Neural progenitor cell (in vitro differentiated cells): ENCODE data around the gene ADTRP.

Experiments used
- CTCF ChIP-seq: fragments of 200-600 bp; sonication (generic); IDR thresholded peaks from 2 replicates; pipeline ENCODE4 v1.5.1; 2017; ENCODE audit warnings: antibody characterized with exemption, mild to moderate bottlenecking
- EZH2 ChIP-seq: fragments of 200-600 bp; sonication (generic); IDR thresholded peaks from 2 replicates; pipeline ENCODE4 v1.6.1; 2017; ENCODE audit warnings: antibody characterized with exemption, mild to moderate bottlenecking, moderate library complexity
- EZH2phosphoT487 ChIP-seq: fragments of 200-600 bp; sonication (generic); IDR thresholded peaks from 2 replicates; pipeline ENCODE4 v1.6.1; 2017; ENCODE audit warnings: antibody characterized with exemption

GRCh38 chr6:11764250-11764604, 14.4 kb downstream of the ADTRP start:
- TF ChIP-seq CTCF (no peak), EZH2 (no peak), EZH2phosphoT487 (no peak)
